HG02852 (cell line): ENCODE data around the gene NADSYN1.
A peak's percentile ranks its signal among the peaks of the same experiment; 100 is the strongest.
"Not testable (repeated sequence)": the region's sequence is repeated elsewhere in the genome, so short reads cannot be mapped to it uniquely, and the experiment has no call there.

Source experiments
- ATAC-seq: cut with Tn5 transposase; IDR thresholded peaks from one replicate; pipeline ENCODE4 v1.9.1; 2021; ENCODE audit warnings: mild to moderate bottlenecking, moderate library complexity; ENCODE audit not compliant: unreplicated experiment

NADSYN1 gene

DNA sequence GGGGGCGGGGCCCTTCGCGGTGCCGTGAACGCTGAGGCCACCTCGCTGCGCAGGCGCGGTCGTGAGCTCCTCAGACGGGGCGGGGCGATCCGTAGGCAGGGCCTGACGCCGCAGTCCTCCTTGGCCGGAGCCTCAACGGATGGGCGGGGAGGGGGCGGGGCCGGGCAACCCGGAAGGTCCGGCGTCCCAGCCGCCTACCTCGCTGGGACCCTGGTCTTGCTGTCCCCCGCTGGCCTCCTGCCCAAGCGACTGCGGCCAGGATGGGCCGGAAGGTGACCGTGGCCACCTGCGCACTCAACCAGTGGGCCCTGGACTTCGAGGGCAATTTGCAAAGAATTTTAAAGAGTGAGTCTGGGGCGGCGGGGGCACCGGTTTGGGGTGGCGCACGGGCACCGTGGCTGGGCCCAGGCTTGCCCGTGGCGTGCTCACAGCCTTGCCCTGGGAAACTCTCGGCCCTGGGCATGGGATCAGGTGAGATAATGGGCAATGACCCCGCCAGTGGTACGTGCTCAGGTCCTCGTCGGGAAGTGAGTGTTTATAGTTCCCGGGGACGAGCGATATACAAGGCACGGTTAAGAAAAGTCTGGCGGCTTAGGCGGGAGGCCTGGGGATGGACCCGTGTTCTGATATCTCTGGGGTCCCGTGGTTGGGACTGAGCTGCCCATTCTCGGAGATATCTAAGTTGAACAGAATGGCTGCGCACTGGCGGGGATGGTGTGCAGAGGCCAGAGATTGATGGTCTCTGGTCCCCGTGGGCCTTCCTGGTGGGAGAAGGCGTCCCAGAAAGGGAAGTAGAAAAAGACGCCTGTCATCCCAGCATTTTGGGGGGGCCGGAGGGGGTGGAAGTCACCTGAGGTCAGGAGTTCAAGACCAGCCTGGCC is at the start of gene NADSYN1:
TSS of gene NADSYN1 (plus strand) at position 167 of the 881 bp plus-strand sequence. CDS start at position 261, 94 bp downstream.
- ATAC-seq = peak; percentile 48

DNA sequence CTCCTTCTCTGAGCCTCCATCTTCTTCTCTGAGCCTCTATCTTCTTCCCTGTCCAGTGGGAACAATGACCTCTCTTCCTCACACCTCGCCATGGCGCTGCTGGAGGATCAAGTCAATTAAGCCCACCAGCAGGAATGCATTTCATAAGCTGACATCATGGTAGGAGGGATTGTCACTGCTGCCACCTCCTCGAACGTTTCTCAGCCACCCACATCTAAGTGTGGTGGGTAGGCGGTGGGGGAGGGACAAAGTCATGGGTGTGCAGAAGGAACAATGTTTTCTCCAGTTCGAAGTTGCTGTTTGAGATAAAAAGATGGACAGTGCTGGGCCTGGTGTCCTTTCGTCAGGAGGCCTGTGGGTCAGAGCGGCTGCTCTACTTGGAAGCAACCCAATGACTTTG is 48.8 kb upstream of the NADSYN1 start:
- no peak for ATAC-seq

DNA sequence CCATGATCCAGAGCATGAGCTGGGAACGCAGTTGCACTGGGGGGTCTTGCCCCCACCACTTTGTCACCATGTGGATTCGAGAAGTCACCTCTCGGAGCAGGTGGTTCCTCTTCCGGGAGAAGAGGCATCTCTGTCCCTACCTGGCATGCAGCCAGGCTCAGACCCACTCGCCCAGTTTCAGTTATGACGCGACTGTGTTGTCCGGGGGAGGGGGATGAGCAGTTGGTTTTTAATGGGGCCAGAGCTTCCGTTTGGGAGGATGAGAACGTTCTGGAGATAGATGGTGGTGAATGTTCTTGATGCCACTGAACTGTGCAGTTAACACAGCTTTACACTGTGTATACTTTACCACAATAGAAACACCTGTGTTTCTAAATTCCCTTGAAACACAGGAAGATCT is 46.3 kb upstream of the NADSYN1 start:
- ATAC-seq = no peak

GRCh38 chr11:71407356-71407755 is 45.6 kb upstream of the NADSYN1 start:
- ATAC-seq = no peak

DNA sequence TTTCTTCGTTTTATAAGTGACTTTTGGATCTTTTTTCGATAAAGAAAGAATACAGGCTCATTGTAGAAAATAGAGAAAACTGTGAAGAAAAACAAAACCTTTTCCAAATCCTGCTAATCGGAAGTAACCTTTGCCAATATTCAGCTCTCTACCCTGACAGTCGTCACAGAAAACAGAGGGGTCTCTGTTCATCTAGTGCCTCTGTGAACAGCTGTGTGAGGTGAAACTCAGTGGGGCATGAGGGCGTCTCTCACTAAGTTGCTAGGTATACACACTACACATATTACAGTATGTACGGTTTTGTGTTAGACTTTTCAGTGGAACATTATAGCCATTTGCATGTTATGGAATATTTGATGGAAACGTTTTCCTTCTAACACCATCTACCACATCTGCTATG is 44.2 kb upstream of the NADSYN1 start:
- ATAC-seq = no peak

DNA sequence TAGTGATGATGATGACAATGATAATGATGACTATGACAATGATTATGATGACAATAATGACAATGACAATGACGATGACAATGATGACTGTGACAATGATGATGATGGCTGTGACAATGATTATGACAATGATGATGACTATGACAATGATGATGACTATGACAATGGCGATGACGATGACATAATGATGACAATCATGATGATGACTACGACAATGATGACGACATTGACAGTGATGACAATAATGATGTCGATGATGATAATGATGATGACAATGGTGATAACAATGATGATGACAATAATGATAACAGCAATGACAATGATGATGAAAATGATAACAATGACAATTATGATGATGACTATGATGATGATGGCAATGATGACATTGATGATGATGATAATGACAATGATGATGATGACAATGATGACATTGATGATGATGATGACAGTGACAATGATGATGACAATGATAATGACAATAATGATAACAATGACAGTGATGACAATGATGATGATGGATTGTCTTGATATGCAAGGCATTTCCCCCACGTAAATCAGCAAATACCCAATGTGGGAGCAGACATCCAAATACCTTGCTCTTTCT is 42.5 kb upstream of the NADSYN1 start:
- no peak for ATAC-seq

DNA sequence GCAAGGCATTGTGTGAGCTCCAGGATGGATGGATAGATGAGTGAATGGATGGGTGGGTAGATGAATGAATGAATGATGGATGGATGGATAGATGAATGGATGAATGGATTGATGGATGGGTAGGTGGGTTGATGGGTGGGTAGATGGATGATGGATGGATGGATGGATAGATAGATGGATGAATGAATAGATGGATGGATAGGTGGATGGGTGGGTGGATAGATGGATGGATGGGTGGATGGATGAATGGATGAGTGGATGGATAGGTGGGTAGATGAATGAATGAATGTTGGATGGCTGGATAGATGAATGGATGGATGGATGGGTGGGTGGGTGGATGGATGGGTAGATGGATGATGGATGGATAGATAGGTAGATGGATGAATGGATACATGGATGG is 38.4 kb upstream of the NADSYN1 start:
- ATAC-seq = no peak

DNA sequence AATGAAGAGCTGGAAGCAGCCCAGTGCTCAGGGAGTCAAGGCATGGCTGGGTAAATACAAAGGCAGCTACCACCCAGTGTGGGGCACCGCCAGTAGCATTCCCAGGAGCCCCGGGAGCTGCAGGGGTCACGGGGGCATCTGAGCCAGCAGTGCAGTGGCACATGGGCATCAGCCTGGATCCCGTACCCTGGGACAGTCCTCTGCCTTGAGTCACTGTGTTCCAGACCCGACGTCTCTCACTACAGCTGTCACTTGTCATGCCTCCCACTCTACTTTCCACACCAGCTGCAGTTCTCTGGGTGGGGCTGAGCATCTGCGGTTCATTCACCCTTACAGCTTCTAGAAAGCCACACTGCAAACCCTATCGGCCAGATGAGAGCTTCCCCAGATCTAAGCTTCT is 34.4 kb upstream of the NADSYN1 start:
- ATAC-seq = peak; percentile 86

DNA sequence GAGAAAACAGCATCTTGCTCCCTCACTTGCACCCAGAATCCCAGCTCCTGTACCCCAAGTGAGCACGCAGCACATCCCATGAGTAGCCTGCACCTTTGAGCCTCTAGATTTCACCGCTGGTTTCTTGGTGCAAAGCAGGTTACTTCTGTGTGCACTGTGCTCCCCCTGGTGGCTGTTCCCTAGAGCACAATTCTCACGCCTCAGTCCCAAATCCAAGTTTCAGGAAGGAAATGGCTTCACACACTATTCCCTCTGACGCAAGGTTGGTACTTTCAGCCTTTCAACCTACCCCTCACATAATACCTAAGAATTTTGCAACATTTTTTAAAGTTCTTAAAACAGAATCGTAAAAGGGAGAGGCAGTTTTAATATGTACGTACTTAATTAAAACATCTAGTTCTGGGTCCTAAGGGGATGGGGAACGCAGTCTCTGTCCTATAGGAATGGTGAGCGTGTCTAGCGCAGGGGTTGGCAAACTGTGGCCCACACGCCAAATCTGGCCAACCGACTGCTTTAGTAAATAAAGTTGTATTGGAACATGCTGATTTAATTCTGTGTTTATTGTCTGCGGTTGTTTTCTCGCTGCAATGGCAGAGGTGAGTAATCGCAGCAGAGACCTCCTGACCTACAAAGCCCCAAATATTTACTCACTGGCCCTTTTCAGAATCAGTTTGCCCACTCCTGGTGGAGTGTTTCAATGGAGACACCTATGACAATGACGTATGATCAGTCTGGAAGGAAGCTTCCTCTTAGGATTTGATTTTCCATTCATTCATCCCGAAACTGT is 32.4 kb upstream of the NADSYN1 start:
- ATAC-seq = no peak

GRCh38 chr11:71421392-71421950 is 31.5 kb upstream of the NADSYN1 start:
- no peak for ATAC-seq

DNA sequence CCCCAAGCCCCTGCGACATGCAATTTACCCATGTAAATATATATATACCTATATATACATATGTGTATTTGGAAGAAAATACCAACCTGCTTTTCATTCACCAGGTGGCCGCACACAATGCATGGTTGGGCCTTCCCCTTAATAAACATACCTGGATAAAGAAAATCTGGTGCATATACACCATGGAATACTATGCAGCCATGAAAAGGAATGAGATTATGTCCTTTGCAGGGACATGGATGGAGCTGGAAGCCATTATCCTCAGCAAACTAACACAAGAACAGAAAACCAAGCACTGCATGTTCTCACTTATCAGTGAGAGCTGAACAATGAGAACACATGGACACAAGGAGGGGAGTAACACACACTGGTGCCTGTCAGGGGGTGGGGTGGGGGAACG is 30.7 kb upstream of the NADSYN1 start:
- ATAC-seq = not testable (repeated sequence)

DNA sequence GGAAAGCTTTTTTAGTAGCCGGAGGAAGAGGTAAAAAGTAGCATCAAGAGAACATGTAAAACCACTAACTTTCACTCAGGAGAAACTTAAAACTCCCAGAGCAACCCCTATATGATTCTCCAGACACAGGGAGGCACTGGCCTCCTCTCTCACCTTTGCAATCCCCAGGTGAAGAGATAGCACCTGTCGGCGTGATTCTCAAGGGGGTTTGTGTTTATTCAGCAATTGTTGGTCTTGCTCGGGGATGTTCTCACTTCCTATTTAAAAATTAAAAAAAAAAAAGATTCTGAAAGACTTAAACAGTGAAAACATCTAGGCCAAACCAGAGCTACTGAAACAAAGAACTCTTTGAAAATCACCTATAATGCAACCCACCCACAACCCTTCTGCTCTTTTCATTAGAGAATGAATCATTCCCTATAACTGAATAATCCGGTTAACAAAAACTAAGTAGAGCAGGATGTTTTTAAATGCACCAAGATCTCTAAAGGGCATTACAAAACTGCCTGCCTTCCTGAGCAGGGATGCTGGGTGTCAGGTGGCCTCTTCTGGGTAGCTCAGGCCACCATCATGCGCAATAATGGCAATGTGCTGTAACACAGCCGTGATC is 29.7 kb upstream of the NADSYN1 start:
- ATAC-seq = no peak

DNA sequence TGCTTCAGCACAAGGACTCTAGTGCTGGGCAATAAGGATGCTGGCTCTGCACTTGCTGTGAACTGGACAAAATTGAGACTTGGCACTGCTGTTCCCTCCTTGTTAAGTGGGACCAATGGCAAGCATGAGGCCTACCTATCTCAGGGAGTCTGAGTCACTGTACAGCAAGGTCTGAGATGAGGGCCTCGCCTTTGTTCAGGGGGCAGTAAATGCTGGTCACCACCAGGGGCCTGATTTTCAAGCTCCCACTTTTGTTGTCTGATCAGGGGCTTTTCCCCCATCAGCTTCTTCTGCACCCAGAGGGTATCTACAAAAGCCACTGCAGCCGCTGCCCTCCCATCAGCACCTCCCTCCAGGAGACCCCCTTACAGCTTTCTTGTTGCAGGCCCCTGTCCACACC is 27.6 kb upstream of the NADSYN1 start:
- no peak for ATAC-seq

- no peak for ATAC-seq
Measured at GRCh38 chr11:71425860-71426259, 27.1 kb upstream of the NADSYN1 start.

DNA sequence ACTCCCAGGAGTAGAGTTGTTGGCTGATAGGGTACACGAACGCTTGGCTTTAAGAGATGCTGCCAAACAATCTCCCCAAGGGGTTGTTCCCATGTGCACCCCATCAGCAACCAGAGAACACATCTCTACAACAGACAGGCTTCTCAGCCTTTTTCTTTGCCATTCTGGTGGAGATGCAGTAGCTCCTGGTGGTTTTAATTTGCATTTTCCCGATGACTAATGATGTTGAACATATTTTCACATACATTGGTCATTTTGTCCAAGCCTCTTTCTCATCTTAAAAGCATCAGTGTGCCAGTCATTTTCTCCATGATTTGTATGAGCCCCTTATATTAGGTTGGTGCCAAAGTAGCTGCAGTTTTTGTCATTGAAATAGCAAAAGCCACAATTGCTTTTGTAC is 26.6 kb upstream of the NADSYN1 start:
- ATAC-seq = no peak

GRCh38 chr11:71428861-71429435 is 24.1 kb upstream of the NADSYN1 start:
- no peak for ATAC-seq

- ATAC-seq = no peak
Measured at GRCh38 chr11:71429701-71430100, 23.3 kb upstream of the NADSYN1 start.

DNA sequence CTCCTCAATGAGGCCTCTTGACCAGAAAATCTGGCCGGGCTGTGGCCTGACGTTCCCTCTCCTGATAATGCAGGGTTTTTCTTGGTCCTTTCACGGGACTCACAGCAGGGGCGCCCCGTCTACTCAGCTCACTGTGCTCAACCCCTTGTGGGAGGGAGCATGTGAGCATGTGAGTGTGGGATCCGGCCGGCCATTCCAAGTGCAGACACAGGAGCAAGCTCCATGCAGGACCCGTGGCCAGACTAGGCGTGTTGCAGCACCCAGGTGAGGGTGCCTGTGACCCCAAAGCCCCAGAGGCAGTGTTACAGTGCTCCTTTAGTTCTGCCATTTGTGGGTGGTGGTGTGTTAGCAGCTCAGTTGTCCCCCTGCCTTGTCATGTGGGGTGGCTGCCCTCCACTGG is 22.8 kb upstream of the NADSYN1 start:
- no peak for ATAC-seq

DNA sequence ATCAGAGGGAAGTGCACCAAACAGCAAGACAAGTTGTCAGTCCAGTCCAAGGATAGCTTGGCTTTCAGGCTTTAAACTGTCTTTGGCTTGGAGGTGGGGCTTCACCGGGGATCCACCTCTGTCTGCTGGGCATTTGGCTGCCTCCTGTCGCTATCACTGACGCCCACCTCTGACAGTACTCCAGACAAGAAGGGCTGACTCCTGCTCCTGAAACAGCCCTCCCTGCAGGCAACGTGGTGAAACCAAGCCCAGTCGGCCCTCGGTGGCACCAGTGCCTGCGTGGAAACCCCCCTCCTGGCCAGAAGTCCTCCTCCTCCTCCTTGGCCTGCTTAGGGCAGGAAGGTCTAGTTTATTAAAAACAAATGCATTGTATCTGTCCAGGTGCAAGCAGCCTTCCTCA is 21.7 kb upstream of the NADSYN1 start:
- no peak for ATAC-seq
